Measurements from ENCODE around the gene CTNNAL1.
"Not testable (repeated sequence)": the region's sequence is repeated elsewhere in the genome, so short reads cannot be mapped to it uniquely, and the experiment has no call there.

CTNNAL1 gene

GRCh38 chr9:108921200-108921599, 92.1 kb downstream of the CTNNAL1 start:
- no peak for DNase-seq

- DNase-seq: not testable (repeated sequence)
These were observed 92.9 kb downstream of the CTNNAL1 start for GRCh38 chr9:108920401-108920800.

GRCh38 chr9:108919517-108919916, 93.8 kb downstream of the CTNNAL1 start:
- DNase-seq: no peak

GRCh38 chr9:108913391-108913790, 99.9 kb downstream of the CTNNAL1 start:
- DNase-seq: no peak

GRCh38 chr9:108911820-108912219, 101.5 kb downstream of the CTNNAL1 start:
- DNase-seq: no peak

- no peak for DNase-seq
These were observed 102.4 kb downstream of the CTNNAL1 start for GRCh38 chr9:108910914-108911313.

GRCh38 chr9:108910402-108910801, 102.9 kb downstream of the CTNNAL1 start:
- DNase-seq: no peak

GRCh38 chr9:108905494-108905893, 107.8 kb downstream of the CTNNAL1 start:
- no peak for DNase-seq

- no peak for DNase-seq
These were observed 109.1 kb downstream of the CTNNAL1 start for GRCh38 chr9:108904161-108904560.

GRCh38 chr9:108903420-108904103, 109.7 kb downstream of the CTNNAL1 start:
- DNase-seq: no peak

GRCh38 chr9:108900176-108900575, 113.1 kb downstream of the CTNNAL1 start:
- DNase-seq: no peak

GRCh38 chr9:108899023-108899695, 114.1 kb downstream of the CTNNAL1 start:
- DNase-seq: not testable (repeated sequence)

GRCh38 chr9:108897324-108898096, 115.8 kb downstream of the CTNNAL1 start:
- DNase-seq: no peak

- DNase-seq: no peak
These were observed 118.9 kb downstream of the CTNNAL1 start for GRCh38 chr9:108894225-108894997.

Measured in RPMI8226 (cell line).